HG03521 (cell line): ENCODE measurements around the gene LAIR2.
"Not testable (repeated sequence)": the region's sequence is repeated elsewhere in the genome, so short reads cannot be mapped to it uniquely, and the experiment has no call there.

Experiments used
- ATAC-seq: cut with Tn5 transposase; IDR thresholded peaks from one replicate; pipeline ENCODE4 v1.9.1; 2021; ENCODE audit warnings: mild to moderate bottlenecking, moderate library complexity; ENCODE audit not compliant: unreplicated experiment

LAIR2 gene

GRCh38 chr19:54464044-54464629, 38.5 kb upstream of the LAIR2 start:
- ATAC-seq = peak; percentile 38

- peak; percentile 36 for ATAC-seq
Observed at GRCh38 chr19:54464630-54465425, 37.8 kb upstream of the LAIR2 start.

- ATAC-seq = no peak
Observed at GRCh38 chr19:54465426-54466109, 37.1 kb upstream of the LAIR2 start.

- not testable (repeated sequence) for ATAC-seq
Observed at GRCh38 chr19:54466110-54466480, 36.5 kb upstream of the LAIR2 start.

- ATAC-seq = no peak
Observed at GRCh38 chr19:54469496-54469934, 33.1 kb upstream of the LAIR2 start.

- ATAC-seq = no peak
Observed at GRCh38 chr19:54470276-54470887, 32.2 kb upstream of the LAIR2 start.

- ATAC-seq = no peak
Observed at GRCh38 chr19:54470991-54471782, 31.4 kb upstream of the LAIR2 start.

- ATAC-seq = no peak
Observed at GRCh38 chr19:54473071-54473891, 29.4 kb upstream of the LAIR2 start, which contains the start of gene CDC42EP5. Gene CDC42EP5 (minus strand): TSS chr19:54473296. CDS start chr19:54465547, 7,749 bp downstream.

GRCh38 chr19:54473892-54474372, 28.7 kb upstream of the LAIR2 start:
- ATAC-seq = no peak

GRCh38 chr19:54475706-54476105, 26.9 kb upstream of the LAIR2 start:
- ATAC-seq = no peak

GRCh38 chr19:54477650-54478049, 25.0 kb upstream of the LAIR2 start:
- no peak for ATAC-seq

GRCh38 chr19:54478677-54479266, 23.9 kb upstream of the LAIR2 start:
- ATAC-seq = no peak

GRCh38 chr19:54480051-54480450, 22.6 kb upstream of the LAIR2 start:
- ATAC-seq = no peak

- ATAC-seq = no peak
Observed at GRCh38 chr19:54481326-54481930, 21.2 kb upstream of the LAIR2 start.

- no peak for ATAC-seq
Observed at GRCh38 chr19:54482889-54483288, 19.7 kb upstream of the LAIR2 start.

GRCh38 chr19:54484451-54484850, 18.2 kb upstream of the LAIR2 start:
- ATAC-seq = no peak

- no peak for ATAC-seq
Observed at GRCh38 chr19:54485851-54486250, 16.8 kb upstream of the LAIR2 start.

GRCh38 chr19:54489341-54489740, 13.3 kb upstream of the LAIR2 start:
- no peak for ATAC-seq

GRCh38 chr19:54489766-54490165, 12.9 kb upstream of the LAIR2 start:
- ATAC-seq = no peak
